PC-3 (cell line): ENCODE measurements around the gene CDC42EP2. TPM values are rescaled to one million over a fixed set of nuclear protein-coding genes. Genes with fewer than 3 reads are reported as not detected.
A peak's percentile ranks its signal among the peaks of the same experiment; 100 is the strongest.

Source experiments
- ATAC-seq: fragments of 200-7000 bp; cut with Tn5 transposase; 2 replicates; pipeline ENCODE4 v1.9.1; 2020; ENCODE audit warnings: mild to moderate bottlenecking, moderate library complexity
- BruUV-seq: library from RNA; stranded (reverse); fragments of 400-500 nt; replicated peaks from 2 replicates; lab custom pipeline; 2021; lab: Mats Ljungman, UMichigan
- CTCF ChIA-PET: fragments of 300-600 bp; sonication (Branson Sonifier 250); formaldehyde crosslinking; loops from one replicate; lab custom pipeline; 2022; ENCODE audit warnings: antibody characterized with exemption; lab: Charles Lee
- POLR2A ChIA-PET: fragments of 300-600 bp; sonication (Branson Sonifier 250); formaldehyde crosslinking; loops from one replicate; lab custom pipeline; 2022; ENCODE audit warnings: antibody characterized with exemption; ENCODE audit not compliant: unreplicated experiment; lab: Charles Lee
- DNase-seq: peaks from one replicate; pipeline ENCODE4 v3.0.0-alpha.2; 2015
- H2AFZ ChIP-seq: fragments of 300-600 bp; sonication (generic); 2 replicates; pipeline ENCODE4 v1.6.0; 2016; ENCODE audit warnings: antibody characterized with exemption, low read length
- H3F3A ChIP-seq: fragments of 300-600 bp; sonication (generic); one replicate; pipeline ENCODE4 v1.6.0; 2017; ENCODE audit warnings: antibody characterized with exemption, low read length, control low read depth, mild to moderate bottlenecking; ENCODE audit not compliant: unreplicated experiment
- H3K27ac ChIP-seq: fragments of 300-600 bp; sonication (generic); 2 replicates; pipeline ENCODE4 v1.5.1; 2016; ENCODE audit warnings: mild to moderate bottlenecking, low read length
- H3K27me3 ChIP-seq: fragments of 300-600 bp; sonication (generic); 2 replicates; pipeline ENCODE4 v1.6.1; 2016; ENCODE audit warnings: low read length, mixed read lengths
- H3K36me3 ChIP-seq: fragments of 300-600 bp; sonication (generic); 2 replicates; pipeline ENCODE4 v1.6.1; 2016; ENCODE audit warnings: low read depth, mixed run types, low read length, mixed read lengths
- H3K4me1 ChIP-seq: fragments of 300-600 bp; sonication (generic); 2 replicates; pipeline ENCODE4 v1.5.1; 2016; ENCODE audit warnings: low read length; ENCODE audit not compliant: insufficient read depth
- H3K4me2 ChIP-seq: fragments of 300-600 bp; sonication (generic); 2 replicates; pipeline ENCODE4 v1.6.0; 2016; ENCODE audit warnings: low read length
- H3K4me3 ChIP-seq: fragments of 300-600 bp; sonication (generic); 2 replicates; pipeline ENCODE4 v1.5.1; 2016; ENCODE audit warnings: mild to moderate bottlenecking, low read length, mixed read lengths
- H3K79me2 ChIP-seq: fragments of 300-600 bp; sonication (generic); 2 replicates; pipeline ENCODE4 v1.6.1; 2017; ENCODE audit warnings: low read length, mixed read lengths
- H3K9ac ChIP-seq: fragments of 300-600 bp; sonication (generic); 2 replicates; pipeline ENCODE4 v1.6.0; 2016; ENCODE audit warnings: mild to moderate bottlenecking, low read length
- H3K9me2 ChIP-seq: fragments of 300-600 bp; sonication (generic); replicated peaks from 2 replicates; pipeline ENCODE4 v1.6.1; 2016; ENCODE audit warnings: mixed run types, low read length, mixed read lengths
- H3K9me3 ChIP-seq: fragments of 300-600 bp; sonication (generic); 2 replicates; pipeline ENCODE4 v1.6.1; 2016; ENCODE audit warnings: low read length, mixed read lengths
- H4K20me1 ChIP-seq: fragments of 300-600 bp; sonication (generic); 2 replicates; pipeline ENCODE4 v1.6.1; 2016; ENCODE audit warnings: low read length, mixed read lengths
- EZH2 ChIP-seq: fragments of 300-600 bp; sonication (generic); IDR thresholded peaks from one replicate; pipeline ENCODE4 v1.6.1; 2017; ENCODE audit warnings: antibody characterized with exemption, mild to moderate bottlenecking, low read length; ENCODE audit not compliant: unreplicated experiment
- EZH2phosphoT487 ChIP-seq: fragments of 300-600 bp; sonication (generic); IDR thresholded peaks from 2 replicates; pipeline ENCODE4 v1.6.1; 2018; ENCODE audit warnings: mild to moderate bottlenecking, antibody characterized with exemption, low read length, borderline replicate concordance
- intact Hi-C: fragments of 100-400 bp; cut with micrococcal nuclease; formaldehyde crosslinking; loops from 2 replicates; pipeline ENCODE4 v1.9.0; 2023
- total RNA-seq: library from RNA; depleted of rRNA; stranded (reverse); fragments of >200 nt; gene quantifications from 2 replicates; pipeline ENCODE4 v1.2.3, GENCODE V29; 2014
- TF ChIP-seq, protein P1 (sequence below): fragments of 300-600 bp; sonication (generic); conservative IDR thresholded peaks from 2 replicates; pipeline ENCODE4 v1.5.1; 2017; ENCODE audit warnings: antibody characterized with exemption, low read depth, mild to moderate bottlenecking, low read length

Gene CDC42EP2
- total RNA-seq, 1 experiment from 2014 or later, result 25.7 TPM

DNA sequence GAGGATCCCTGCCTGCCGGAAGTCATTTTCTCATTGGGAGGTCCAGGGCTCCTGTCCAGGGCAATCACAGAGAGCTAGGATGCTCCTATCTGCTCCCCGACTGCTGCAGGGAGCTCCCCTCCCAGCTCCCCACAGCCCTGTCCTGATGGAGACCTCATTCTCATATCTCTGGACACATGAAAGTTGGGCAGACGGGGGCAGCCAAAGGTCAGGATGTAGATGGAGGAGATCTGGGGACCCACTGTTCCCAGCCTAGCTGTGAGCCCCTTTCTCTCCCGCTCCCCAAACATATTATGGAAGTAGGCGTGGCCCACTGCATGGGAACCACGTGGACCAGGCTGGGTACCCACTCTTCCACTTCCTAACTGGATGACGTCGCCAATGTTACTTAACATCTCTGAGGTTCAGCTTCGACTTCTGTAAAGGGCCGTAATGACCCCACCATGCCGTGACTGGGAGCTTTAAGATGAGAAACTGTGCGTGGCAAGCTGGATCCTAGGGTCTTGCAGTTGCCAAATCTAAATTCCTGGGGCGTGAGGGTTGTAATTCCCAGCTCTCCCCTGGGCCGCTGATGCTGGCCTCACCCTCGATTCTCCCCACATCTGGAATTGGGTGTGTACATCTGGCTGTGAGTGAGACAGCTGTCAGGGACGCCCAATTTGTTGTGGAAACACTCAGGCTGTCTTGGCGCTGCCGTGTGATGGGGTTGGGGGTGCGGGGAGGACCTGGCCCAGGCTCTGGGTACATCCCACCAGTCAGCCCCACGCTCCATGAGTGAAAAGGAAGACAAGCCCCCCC lies 1.8 kb downstream of the CDC42EP2 start:
- Histone ChIP-seq H3K9ac (peak overlapping the region; percentile 84), H4K20me1 (peaks cover 20% of the 10 kb centered on the region), H3K36me3 (peaks cover 18% of the 10 kb centered on the region), H2AFZ (0 out of 2 replicates have a peak overlapping the region, but pooled peaks have one; percentile 65), H3K27ac (peak overlapping the region; percentile 87), H3K9me3 (no peaks in the 10 kb centered on the region), H3K9me2 (no peaks in the 10 kb centered on the region), H3K4me2 (peak overlapping the region; percentile 94), H3K79me2 (peaks cover 66% of the 10 kb centered on the region), H3F3A (peaks cover 5% of the 10 kb centered on the region), H3K4me3 (peak overlapping the region; percentile 72), H3K27me3 (no peaks in the 10 kb centered on the region), H3K4me1 (peaks cover 25% of the 10 kb centered on the region)
- ChIA-PET CTCF (interaction anchor here (0.5 to 4.3 kb wide), 7 partner anchors 14 to 254 kb away, joined by 4 to 266 read pairs (median 6); partner anchors contain the start of genes DPF2, POLA2 and ZNRD2), POLR2A (interaction anchor here (0.5 to 1.7 kb wide), 7 partner anchors 12 to 188 kb away, joined by 3 to 56 read pairs (median 6); partner anchors contain the start of genes DPF2 and POLA2)
- peak; percentile 4 for ATAC-seq
- TF ChIP-seq EZH2phosphoT487 (no peak), EZH2 (no peak)
- TF ChIP-seq, protein P1, sequence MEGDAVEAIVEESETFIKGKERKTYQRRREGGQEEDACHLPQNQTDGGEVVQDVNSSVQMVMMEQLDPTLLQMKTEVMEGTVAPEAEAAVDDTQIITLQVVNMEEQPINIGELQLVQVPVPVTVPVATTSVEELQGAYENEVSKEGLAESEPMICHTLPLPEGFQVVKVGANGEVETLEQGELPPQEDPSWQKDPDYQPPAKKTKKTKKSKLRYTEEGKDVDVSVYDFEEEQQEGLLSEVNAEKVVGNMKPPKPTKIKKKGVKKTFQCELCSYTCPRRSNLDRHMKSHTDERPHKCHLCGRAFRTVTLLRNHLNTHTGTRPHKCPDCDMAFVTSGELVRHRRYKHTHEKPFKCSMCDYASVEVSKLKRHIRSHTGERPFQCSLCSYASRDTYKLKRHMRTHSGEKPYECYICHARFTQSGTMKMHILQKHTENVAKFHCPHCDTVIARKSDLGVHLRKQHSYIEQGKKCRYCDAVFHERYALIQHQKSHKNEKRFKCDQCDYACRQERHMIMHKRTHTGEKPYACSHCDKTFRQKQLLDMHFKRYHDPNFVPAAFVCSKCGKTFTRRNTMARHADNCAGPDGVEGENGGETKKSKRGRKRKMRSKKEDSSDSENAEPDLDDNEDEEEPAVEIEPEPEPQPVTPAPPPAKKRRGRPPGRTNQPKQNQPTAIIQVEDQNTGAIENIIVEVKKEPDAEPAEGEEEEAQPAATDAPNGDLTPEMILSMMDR, result no peak
- TSS peak; percentile 53 for BruUV-seq
- DNase-seq, result peak; percentile 57
- intact Hi-C loops, result loop anchor here (1.0 to 10.0 kb wide), 3 partner anchors 14 to 132 kb away; partner anchors contain the start of gene CAPN1

DNA sequence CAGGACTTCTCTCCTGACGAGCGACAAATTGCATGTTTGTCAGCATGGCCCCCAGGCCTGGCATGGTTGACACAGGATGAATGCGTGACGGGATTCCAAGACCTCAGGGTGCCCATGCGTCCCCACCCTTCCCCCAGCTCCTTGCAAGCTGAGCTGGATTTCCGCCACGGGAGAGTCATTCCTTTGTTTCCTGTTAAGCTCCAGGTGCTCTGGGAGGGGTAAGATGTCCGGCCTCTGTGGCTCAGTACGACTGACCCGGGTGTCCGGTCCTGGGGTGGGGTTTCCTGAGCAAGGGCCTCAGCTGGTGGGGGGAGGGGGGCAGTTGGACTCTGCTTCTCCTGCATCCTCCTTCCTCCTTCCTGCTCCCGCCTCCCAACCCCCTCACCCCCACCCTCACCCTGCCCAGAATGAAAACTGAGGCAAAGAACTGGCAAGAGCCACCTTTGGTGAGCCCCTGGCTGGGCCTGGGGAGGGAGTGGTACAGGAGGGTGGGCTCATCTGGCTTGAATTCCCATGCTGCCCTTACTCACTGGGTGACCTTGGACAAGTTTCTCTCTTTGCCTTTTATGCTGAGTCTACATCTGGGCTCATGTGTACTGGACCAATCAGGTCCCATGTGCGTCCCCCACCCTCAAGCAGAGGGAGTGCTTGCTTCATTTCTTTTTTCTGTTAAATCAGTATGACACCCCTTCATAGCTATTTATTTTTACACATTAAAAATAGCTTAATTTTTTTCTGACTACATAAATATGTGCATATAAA lies 2.5 kb downstream of the CDC42EP2 start:
- H2AFZ ChIP-seq, result 0 out of 2 replicates have a peak overlapping the region, but pooled peaks have one; percentile 14
- H3F3A ChIP-seq, result peaks cover 5% of the 10 kb centered on the region
- intact Hi-C loops, result loop anchor here (1.0 to 10.0 kb wide), 3 partner anchors 13 to 132 kb away; partner anchors contain the start of gene CAPN1
- peak; percentile 56 for ATAC-seq
- H4K20me1 ChIP-seq, result peaks cover 28% of the 10 kb centered on the region
- H3K4me1 ChIP-seq, result peaks cover 22% of the 10 kb centered on the region
- H3K9me3 ChIP-seq, result no peaks in the 10 kb centered on the region
- peak overlapping the region; percentile 84 for H3K9ac ChIP-seq
- DNase-seq, result peak; percentile 98
- peak overlapping the region; percentile 94 for H3K4me2 ChIP-seq
- POLR2A ChIA-PET, result interaction anchor here (0.5 to 1.7 kb wide), 7 partner anchors 11 to 193 kb away, joined by 3 to 56 read pairs (median 5); partner anchors contain the start of genes DPF2 and POLA2
- H3K9me2 ChIP-seq, result no peaks in the 10 kb centered on the region
- peak overlapping the region; percentile 87 for H3K27ac ChIP-seq
- peaks cover 74% of the 10 kb centered on the region for H3K79me2 ChIP-seq
- TF ChIP-seq, protein P1, result no peak
- no peak for TF ChIP-seq EZH2phosphoT487
- no peak for TF ChIP-seq EZH2
- H3K36me3 ChIP-seq, result peaks cover 26% of the 10 kb centered on the region
- CTCF ChIA-PET, result interaction anchor here (0.5 to 4.3 kb wide), 8 partner anchors 14 to 253 kb away, joined by 3 to 266 read pairs (median 4); partner anchors contain the start of genes DPF2, POLA2 and ZNRD2
- H3K4me3 ChIP-seq, result peak overlapping the region; percentile 72
- no TSS peak for BruUV-seq
- H3K27me3 ChIP-seq, result no peaks in the 10 kb centered on the region
